GM21717 (cell line): ENCODE measurements around the gene LMO4.

Experiments
- ATAC-seq: cut with Tn5 transposase; IDR thresholded peaks from one replicate; pipeline ENCODE4 v1.9.1; 2021; ENCODE audit warnings: mild to moderate bottlenecking, moderate library complexity; ENCODE audit not compliant: unreplicated experiment

Gene LMO4

GRCh38 chr1:87356591-87356990, 27.9 kb downstream of the LMO4 start:
- ATAC-seq: no peak

- ATAC-seq: no peak
These were observed 29.5 kb downstream of the LMO4 start for GRCh38 chr1:87358219-87358618.

- ATAC-seq: no peak
These were observed 30.9 kb downstream of the LMO4 start for GRCh38 chr1:87359586-87359985.

GRCh38 chr1:87362063-87362833, 33.6 kb downstream of the LMO4 start:
- ATAC-seq: no peak

GRCh38 chr1:87362834-87363426, 34.2 kb downstream of the LMO4 start:
- no peak for ATAC-seq

- no peak for ATAC-seq
These were observed 38.9 kb downstream of the LMO4 start for GRCh38 chr1:87367549-87367948.

- ATAC-seq: no peak
These were observed 40.2 kb downstream of the LMO4 start for GRCh38 chr1:87368907-87369306.

GRCh38 chr1:87369736-87370478, 41.2 kb downstream of the LMO4 start:
- no peak for ATAC-seq

- no peak for ATAC-seq
These were observed 41.9 kb downstream of the LMO4 start for GRCh38 chr1:87370544-87370943.

GRCh38 chr1:87379306-87379705, 50.6 kb downstream of the LMO4 start:
- ATAC-seq: no peak

GRCh38 chr1:87386217-87386790, 57.6 kb downstream of the LMO4 start:
- no peak for ATAC-seq

GRCh38 chr1:87388411-87388810, 59.7 kb downstream of the LMO4 start:
- ATAC-seq: no peak

GRCh38 chr1:87389011-87389410, 60.3 kb downstream of the LMO4 start:
- ATAC-seq: no peak

GRCh38 chr1:87389546-87389945, 60.9 kb downstream of the LMO4 start:
- ATAC-seq: no peak

- no peak for ATAC-seq
These were observed 63.8 kb downstream of the LMO4 start for GRCh38 chr1:87392248-87393192.

- ATAC-seq: no peak
These were observed 64.9 kb downstream of the LMO4 start for GRCh38 chr1:87393445-87394085.

GRCh38 chr1:87394513-87394912, 65.8 kb downstream of the LMO4 start:
- no peak for ATAC-seq

GRCh38 chr1:87394982-87395381, 66.3 kb downstream of the LMO4 start:
- no peak for ATAC-seq
